Amygdala (tissue), 56 donors: ENCODE results near the gene PTCHD1.

Experiments
- DNase-seq, 56 donors: peaks; one replicate each; lab custom pipeline; 2025; lab: John Stamatoyannopoulos, UW

Gene PTCHD1

DNA sequence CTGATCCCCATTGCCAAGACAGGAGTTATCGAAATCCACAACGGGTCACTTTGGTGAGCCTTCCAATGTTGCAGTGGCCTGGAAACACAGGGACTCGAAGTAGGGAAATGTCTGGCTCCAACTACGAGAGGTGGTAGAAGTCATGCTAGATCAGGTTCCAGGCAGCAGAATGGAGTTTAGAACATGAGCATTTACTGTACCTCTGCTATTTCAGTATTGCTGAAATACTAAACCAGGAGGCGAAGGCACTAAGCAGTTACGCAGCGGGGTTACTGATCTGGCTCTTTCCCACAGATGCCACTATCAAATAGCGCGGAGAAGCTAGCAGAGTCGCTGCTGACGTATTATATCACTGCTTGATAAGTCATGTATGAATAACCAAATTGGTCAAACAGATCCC lies 56.3 kb downstream of the PTCHD1 start:
- DNase-seq, result no peak

DNA sequence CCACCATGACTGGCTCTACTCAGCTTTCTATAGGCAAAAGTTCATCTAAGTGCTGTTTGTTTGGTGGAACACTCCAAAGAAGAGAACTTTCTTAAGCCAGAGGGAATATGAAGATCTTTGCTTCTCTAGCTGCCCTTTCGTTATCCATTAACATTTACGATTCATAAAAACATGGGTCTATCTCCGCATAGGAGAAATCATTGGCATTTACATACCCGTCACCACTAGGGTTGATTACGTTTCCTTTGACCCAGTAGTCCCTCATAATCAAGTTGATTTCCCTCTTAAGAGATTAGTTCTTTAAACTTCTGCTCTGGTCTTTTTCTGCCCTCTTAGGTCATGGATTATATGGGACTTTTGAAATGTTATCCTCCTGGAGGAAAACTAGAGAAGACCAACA lies 57.5 kb downstream of the PTCHD1 start:
- no peak for DNase-seq

DNA sequence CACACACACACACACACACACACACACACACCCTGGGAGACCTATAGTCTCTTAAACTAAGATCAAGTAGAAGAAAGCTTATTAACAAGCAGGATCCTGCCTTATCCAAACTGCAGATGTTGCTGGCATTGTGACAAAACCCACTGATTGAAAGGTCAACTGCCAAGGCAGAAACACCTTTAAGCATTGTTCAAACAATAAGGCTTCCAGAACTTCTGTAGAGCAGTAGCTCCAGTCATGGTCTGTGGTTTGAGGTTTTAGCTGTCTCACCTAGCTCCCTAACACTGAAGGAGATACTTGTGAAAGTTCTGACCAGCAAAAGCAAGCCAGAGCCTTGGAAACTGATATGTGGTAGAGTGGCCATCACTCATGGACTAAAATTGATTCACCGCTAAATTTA lies 59.8 kb downstream of the PTCHD1 start:
- no peak for DNase-seq

DNA sequence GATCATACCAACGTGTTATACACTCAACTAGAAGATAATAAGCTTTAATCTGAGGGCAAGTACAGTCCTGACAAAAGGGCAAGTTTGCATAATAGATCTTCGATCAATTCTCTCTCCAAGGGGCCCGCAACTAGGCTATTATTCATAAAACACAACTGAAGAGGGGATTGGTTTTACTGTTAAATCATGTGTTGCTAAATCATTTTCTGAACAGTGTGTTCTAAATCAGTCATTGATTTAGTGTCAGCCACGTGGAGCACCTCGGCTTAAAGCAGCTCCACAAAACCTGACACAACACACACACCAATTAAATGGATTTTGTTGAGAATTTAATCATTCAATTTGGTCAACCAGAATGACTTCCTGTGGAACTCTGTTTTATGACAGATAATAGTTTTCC lies 61.6 kb downstream of the PTCHD1 start:
- DNase-seq, result no peak

DNA sequence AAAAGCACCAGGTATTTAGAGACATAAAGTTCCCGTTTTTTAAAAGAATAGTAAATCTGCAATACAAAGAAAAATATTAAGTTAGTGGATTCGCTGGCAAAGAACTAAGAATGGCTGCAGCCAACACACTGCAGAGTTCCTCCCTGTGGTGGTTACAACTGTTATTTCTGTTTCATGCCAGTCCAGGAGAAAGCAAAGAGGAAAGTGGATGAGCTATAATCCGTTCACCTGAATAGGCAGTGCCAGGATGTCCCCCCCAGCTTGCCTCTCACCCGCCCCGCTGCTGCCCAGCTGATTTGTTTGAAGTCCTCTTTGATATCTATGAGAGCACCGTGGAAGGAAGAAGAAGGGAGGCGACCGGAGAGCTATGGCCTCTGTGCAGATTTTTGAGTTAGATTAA lies 63.9 kb downstream of the PTCHD1 start:
- DNase-seq, result no peak

DNA sequence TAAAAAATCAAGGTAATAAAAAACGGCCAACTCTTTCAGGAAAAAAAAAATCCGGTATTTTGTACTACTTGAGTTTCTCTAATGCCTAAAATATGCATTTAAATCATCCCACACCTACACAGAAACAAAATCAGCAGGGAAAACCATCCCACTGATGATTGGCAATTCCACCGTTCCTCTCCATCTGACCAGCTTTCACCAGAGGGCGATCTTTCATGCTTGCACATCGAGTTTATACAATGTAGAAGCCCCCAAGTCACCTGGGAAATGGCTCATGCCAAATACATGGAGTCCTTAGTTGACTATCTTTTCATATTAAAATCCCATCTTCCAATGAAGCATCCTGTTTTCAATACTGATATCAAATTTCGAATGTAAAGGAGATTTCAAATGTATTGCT lies 69.2 kb downstream of the PTCHD1 start:
- DNase-seq, result no peak

DNA sequence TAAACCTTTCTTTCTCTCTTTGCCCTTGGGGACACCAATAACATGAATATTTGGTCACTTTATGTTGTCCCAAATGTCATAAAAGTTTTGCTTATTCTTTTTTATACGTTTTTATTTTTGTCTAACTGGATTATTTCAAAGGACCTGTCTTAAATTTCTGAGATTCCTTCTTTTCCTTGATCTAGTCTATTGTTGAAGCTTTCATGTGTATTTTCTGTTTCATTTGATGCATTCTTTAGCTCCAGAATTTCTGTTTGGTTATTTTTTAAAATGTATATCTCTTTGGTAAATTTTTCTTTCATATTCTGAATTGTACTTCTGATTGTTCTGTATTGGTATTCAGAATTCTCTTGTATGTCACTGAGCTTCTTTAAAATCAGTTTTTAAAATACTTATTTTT lies 88.3 kb downstream of the PTCHD1 start:
- no peak for DNase-seq

DNA sequence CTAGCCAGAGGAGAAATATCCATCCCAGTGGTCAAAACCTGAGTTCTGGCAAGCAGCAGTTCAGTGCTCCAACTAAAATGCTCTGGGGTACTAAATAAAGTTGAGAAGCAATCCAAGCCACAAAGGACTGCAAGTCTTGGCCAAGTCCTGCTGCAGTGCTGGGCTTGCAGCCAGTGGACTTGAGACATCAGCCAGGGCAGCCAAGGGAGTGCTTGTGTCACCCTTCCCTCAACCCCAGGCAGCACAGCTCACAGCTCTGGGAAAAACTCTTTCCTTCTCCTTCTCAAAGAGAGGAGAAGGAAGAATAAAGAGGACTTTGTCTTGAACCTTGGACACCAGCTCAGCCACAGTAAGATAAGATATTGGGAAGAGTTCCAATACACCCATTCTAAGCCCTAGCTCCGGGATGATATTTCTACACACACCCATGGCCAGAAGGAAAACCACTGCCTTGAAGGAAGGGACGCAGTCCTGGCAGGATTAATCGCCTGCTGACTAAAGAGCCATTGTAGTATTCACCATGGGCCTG lies 99.8 kb downstream of the PTCHD1 start:
- DNase-seq, result peak in 40 of 56 donors; percentile 1 to 72 (median 22)

DNA sequence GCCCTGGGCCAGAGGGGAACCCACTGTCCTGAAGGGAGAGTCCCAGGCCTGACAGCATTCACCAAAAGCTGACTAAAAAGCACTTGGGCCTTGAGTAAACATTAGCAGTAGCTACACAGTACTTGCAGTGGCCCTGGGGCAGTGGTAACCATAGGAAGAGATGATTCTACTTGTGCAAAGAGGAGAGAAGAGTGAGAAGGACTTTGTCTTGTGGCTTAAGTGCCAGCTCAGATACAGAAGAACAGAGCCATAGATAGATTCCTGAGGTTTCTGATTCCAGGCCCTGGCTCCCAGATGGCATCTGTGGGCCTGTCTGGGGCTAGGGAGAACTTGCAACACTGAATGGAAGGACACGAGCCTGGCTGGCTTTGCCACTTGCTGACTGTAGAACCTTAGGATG lies 100.5 kb downstream of the PTCHD1 start:
- peak in 1 of 56 donors; percentile 3 for DNase-seq

DNA sequence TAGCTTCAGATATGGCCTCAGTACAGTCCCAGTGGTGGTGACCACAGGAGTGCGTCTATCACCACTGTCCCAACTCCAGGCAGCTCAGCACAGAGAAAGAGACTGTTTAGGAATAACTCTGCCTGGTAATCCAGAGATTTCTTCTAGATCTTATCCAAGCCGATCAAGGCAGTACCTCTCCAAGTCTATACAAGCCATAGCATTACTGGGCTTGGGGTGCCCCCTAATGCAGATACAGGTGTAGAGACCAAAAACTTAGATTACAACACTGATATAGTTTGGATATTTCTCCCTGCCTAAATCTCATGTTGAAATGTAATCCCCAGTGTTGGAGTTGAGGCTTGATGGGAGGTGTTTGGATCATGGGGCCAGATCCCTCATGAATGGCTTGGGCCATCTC lies 100.9 kb downstream of the PTCHD1 start:
- DNase-seq, result peak in 2 of 56 donors; percentile 2 to 4

DNA sequence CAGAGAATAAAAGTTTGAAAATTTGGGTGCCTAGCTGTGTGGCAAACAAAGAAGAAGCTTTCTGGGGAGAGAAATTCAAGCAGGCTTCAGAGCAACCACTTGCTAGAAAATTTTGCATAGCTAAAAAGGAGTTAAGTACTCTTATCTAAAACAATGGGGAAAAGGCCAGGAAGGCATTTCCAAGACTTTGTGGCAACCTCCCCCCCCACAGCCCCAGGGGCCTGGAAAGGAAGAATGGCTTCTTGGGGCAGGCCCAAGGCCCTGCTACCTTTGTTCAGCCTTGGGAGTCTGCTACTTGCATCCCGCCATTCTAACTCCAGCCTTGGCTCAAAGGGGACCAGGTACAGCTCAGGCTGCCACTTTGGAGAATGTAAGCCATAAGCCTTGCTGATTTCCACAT lies 102.2 kb downstream of the PTCHD1 start:
- DNase-seq, result no peak

DNA sequence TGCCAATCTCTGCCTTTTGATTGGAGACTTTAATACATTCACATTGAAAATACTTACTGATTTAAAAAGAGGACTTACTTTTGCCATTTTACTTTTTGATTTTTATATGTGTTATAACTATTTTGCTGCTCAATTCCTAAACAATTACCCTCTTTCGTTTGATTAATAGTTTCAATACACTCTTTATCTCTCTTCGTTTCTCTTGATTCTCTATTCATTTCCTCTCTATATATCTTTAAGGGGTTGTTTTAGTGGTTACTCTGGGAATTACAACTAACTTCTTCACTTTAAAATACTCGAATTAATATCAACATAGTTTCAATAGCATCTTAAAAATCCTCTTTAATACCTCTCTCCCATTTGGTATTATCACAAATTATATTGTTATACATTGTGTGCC lies 116.6 kb downstream of the PTCHD1 start:
- no peak for DNase-seq
